ENCODE results near the gene LPP. TPM values are rescaled to one million over a fixed set of nuclear protein-coding genes. Genes with fewer than 3 reads are reported as not detected.

The LPP gene
- total and polyA plus RNA-seq, 2 donors from 2014 or later: 6.7 to 233 TPM

- Histone ChIP-seq H3K9me3 (ENCODE audit: control insufficient read depth in 2 of 3, insufficient read depth in 1 of 3, low read length in 3 of 3) (no peaks in the 10 kb centered on the region), H3K36me3 (ENCODE audit: control insufficient read depth in 2 of 3, insufficient read depth in 3 of 3, low read length in 3 of 3) (no peaks in the 10 kb centered on the region), H3K4me3 (ENCODE audit: low read length in 3 of 3) (no peak overlapping the region), H3K9ac (ENCODE audit: low read length in 3 of 3) (no peak overlapping the region), H3K27me3 (ENCODE audit: control insufficient read depth, insufficient read depth, low read length) (no peaks in the 10 kb centered on the region), H3K27ac (ENCODE audit: low read depth in 2 of 2, low read length in 2 of 2) (no peak overlapping the region), H3K4me1 (ENCODE audit: control insufficient read depth in 2 of 3, insufficient read depth in 2 of 3, low read depth in 1 of 3, low read length in 3 of 3) (no peaks in the 10 kb centered on the region)
- DNase-seq (no peak), FAIRE-seq (no peak)
- TF ChIP-seq, protein P1, sequence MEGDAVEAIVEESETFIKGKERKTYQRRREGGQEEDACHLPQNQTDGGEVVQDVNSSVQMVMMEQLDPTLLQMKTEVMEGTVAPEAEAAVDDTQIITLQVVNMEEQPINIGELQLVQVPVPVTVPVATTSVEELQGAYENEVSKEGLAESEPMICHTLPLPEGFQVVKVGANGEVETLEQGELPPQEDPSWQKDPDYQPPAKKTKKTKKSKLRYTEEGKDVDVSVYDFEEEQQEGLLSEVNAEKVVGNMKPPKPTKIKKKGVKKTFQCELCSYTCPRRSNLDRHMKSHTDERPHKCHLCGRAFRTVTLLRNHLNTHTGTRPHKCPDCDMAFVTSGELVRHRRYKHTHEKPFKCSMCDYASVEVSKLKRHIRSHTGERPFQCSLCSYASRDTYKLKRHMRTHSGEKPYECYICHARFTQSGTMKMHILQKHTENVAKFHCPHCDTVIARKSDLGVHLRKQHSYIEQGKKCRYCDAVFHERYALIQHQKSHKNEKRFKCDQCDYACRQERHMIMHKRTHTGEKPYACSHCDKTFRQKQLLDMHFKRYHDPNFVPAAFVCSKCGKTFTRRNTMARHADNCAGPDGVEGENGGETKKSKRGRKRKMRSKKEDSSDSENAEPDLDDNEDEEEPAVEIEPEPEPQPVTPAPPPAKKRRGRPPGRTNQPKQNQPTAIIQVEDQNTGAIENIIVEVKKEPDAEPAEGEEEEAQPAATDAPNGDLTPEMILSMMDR (IDR thresholded peaks at IDR 0.05; ENCODE audit: borderline replicate concordance, extremely low read depth, insufficient read depth): no peak
- intact Hi-C loops (cut with DNase I): no loop called here
These were observed 206.5 kb downstream of the LPP start for GRCh38 chr3:188360364-188360881.

DNA sequence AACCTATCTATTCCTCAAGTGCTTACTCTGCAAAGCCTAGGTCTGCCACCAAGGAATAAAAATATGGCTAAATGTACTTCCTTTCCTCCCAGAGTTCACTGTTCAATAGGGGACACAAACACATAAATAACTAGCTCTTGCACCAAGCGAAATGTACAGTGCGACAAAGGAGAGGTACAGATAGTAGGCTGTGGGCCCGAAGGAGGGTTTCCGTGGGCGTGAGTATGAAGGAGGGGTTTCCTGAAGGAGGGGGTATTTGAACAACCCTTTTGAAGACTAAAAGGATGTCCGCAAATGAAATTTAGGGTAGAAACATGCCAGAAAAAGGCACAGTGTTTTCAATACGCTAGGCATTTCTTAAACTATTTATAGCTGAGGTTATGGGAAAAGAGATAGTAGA, 207.9 kb downstream of the LPP start:
- Histone ChIP-seq H3K4me3 (ENCODE audit: low read length in 3 of 3) (no peak overlapping the region), H3K36me3 (ENCODE audit: control insufficient read depth in 2 of 3, insufficient read depth in 3 of 3, low read length in 3 of 3) (no peaks in the 10 kb centered on the region), H3K27me3 (ENCODE audit: control insufficient read depth, insufficient read depth, low read length) (no peaks in the 10 kb centered on the region), H3K27ac (ENCODE audit: low read depth in 2 of 2, low read length in 2 of 2) (no peak overlapping the region), H3K4me1 (ENCODE audit: control insufficient read depth in 2 of 3, insufficient read depth in 2 of 3, low read depth in 1 of 3, low read length in 3 of 3) (peaks cover 0 to 2% (median 0%) of the 10 kb centered on the region in 3 donors), H3K9ac (ENCODE audit: low read length in 3 of 3) (no peak overlapping the region), H3K9me3 (ENCODE audit: control insufficient read depth in 2 of 3, insufficient read depth in 1 of 3, low read length in 3 of 3) (no peaks in the 10 kb centered on the region)
- intact Hi-C loops (cut with DNase I): no loop called here
- DNase-seq: no peak
- no peak for FAIRE-seq
- TF ChIP-seq, protein P1 (IDR thresholded peaks at IDR 0.05; ENCODE audit: borderline replicate concordance, extremely low read depth, insufficient read depth): no peak

DNA sequence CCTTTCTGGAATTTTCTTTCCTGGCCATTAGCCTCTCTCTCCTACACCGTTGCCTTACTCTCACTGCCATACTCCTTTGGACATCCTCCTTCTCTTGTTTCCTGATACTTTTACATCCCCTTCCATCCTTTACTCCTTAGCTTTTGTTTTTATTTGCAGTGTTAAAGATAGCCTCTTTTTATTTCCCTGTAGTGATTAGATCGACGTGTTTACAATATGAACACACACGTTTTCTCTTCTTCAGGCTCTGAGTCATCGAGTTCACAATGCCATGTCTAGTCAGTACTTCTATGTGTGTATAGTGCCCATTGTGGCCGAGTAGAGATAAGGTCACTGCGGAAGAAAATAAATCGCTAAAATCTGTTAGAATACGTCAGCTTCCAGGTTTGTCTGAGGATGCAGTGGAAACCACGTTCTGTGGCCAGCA, 208.5 kb downstream of the LPP start:
- DNase-seq: no peak
- Histone ChIP-seq H3K4me3 (ENCODE audit: low read length in 3 of 3) (no peak overlapping the region), H3K9ac (ENCODE audit: low read length in 3 of 3) (no peak overlapping the region), H3K4me1 (ENCODE audit: control insufficient read depth in 2 of 3, insufficient read depth in 2 of 3, low read depth in 1 of 3, low read length in 3 of 3) (peaks cover 0 to 2% (median 0%) of the 10 kb centered on the region in 3 donors), H3K36me3 (ENCODE audit: control insufficient read depth in 2 of 3, insufficient read depth in 3 of 3, low read length in 3 of 3) (no peaks in the 10 kb centered on the region), H3K27me3 (ENCODE audit: control insufficient read depth, insufficient read depth, low read length) (no peaks in the 10 kb centered on the region), H3K9me3 (ENCODE audit: control insufficient read depth in 2 of 3, insufficient read depth in 1 of 3, low read length in 3 of 3) (no peaks in the 10 kb centered on the region), H3K27ac (ENCODE audit: low read depth in 2 of 2, low read length in 2 of 2) (no peak overlapping the region)
- TF ChIP-seq, protein P1 (IDR thresholded peaks at IDR 0.05; ENCODE audit: borderline replicate concordance, extremely low read depth, insufficient read depth): no peak
- intact Hi-C loops (cut with DNase I): no loop called here
- no peak for FAIRE-seq

- H3K27ac ChIP-seq (ENCODE audit: low read depth in 2 of 2, low read length in 2 of 2): no peak overlapping the region
- H3K36me3 ChIP-seq (ENCODE audit: control insufficient read depth in 2 of 3, insufficient read depth in 3 of 3, low read length in 3 of 3): no peaks in the 10 kb centered on the region
- TF ChIP-seq, protein P1 (IDR thresholded peaks at IDR 0.05; ENCODE audit: borderline replicate concordance, extremely low read depth, insufficient read depth): no peak
- H3K9me3 ChIP-seq (ENCODE audit: control insufficient read depth in 2 of 3, insufficient read depth in 1 of 3, low read length in 3 of 3): no peaks in the 10 kb centered on the region
- DNase-seq (no peak), FAIRE-seq (no peak)
- intact Hi-C loops (cut with DNase I): no loop called here
- no peaks in the 10 kb centered on the region for H3K27me3 ChIP-seq (ENCODE audit: control insufficient read depth, insufficient read depth, low read length)
- H3K4me1 ChIP-seq (ENCODE audit: control insufficient read depth in 2 of 3, insufficient read depth in 2 of 3, low read depth in 1 of 3, low read length in 3 of 3): peaks cover 0 to 2% (median 0%) of the 10 kb centered on the region in 3 donors
- H3K4me3 ChIP-seq (ENCODE audit: low read length in 3 of 3): no peak overlapping the region
- no peak overlapping the region for H3K9ac ChIP-seq (ENCODE audit: low read length in 3 of 3)
These were observed 211.2 kb downstream of the LPP start for GRCh38 chr3:188365184-188365583.

Data from kidney (tissue), 14 donors.